EH (cell line): ENCODE data around the gene IFT43.

Source experiments
- DNase-seq: peaks from one replicate; pipeline ENCODE4 v3.0.0-alpha.2; 2015; ENCODE audit warnings: low read depth

The IFT43 gene

GRCh38 chr14:76112889-76113624, 127.5 kb downstream of the IFT43 start:
- DNase-seq = no peak

GRCh38 chr14:76113691-76114090, 128.1 kb downstream of the IFT43 start:
- no peak for DNase-seq

- peak; percentile 22 for DNase-seq
Measured at GRCh38 chr14:76115010-76115422, 129.5 kb downstream of the IFT43 start.

- no peak for DNase-seq
Measured at GRCh38 chr14:76117789-76118484, 132.4 kb downstream of the IFT43 start.

GRCh38 chr14:76118594-76118993, 133.0 kb downstream of the IFT43 start:
- no peak for DNase-seq

GRCh38 chr14:76121089-76121748, 135.7 kb downstream of the IFT43 start:
- DNase-seq = no peak

GRCh38 chr14:76123426-76124225, 138.1 kb downstream of the IFT43 start:
- DNase-seq = no peak

GRCh38 chr14:76125511-76125910, 139.9 kb downstream of the IFT43 start:
- no peak for DNase-seq

GRCh38 chr14:76126076-76126475, 140.5 kb downstream of the IFT43 start:
- DNase-seq = no peak

- no peak for DNase-seq
Measured at GRCh38 chr14:76129851-76130576, 144.5 kb downstream of the IFT43 start.

- DNase-seq = no peak
Measured at GRCh38 chr14:76131071-76131965, 145.8 kb downstream of the IFT43 start.

- peak; percentile 43 for DNase-seq
Measured at GRCh38 chr14:76133103-76133502, 147.5 kb downstream of the IFT43 start.
